CD4-positive, alpha-beta T cell (primary cell): ENCODE measurements around the gene TMPRSS7. TPM values are rescaled to one million over a fixed set of nuclear protein-coding genes. Genes with fewer than 3 reads are reported as not detected.
A peak's percentile ranks its signal among the peaks of the same experiment; 100 is the strongest.

Experiments
- ATAC-seq: fragments of 200-7000 bp; cut with Tn5 transposase; one replicate; pipeline ENCODE4 v1.10.0; 2022; ENCODE audit warnings: mild to moderate bottlenecking; ENCODE audit not compliant: poor library complexity
- CTCF ChIA-PET: fragments of 350-600 bp; sonication (Branson Sonifier 250); formaldehyde crosslinking; loops from one replicate; lab custom pipeline; 2021; ENCODE audit warnings: antibody characterized with exemption, inconsistent platforms; lab: Charles Lee
- POLR2A ChIA-PET: fragments of 350-600 bp; sonication (Branson Sonifier 250); formaldehyde crosslinking; loops from one replicate; lab custom pipeline; 2021; ENCODE audit warnings: antibody characterized with exemption, inconsistent platforms; lab: Charles Lee
- DNase-seq, 14 experiments: peaks; one replicate each; pipeline ENCODE4 v3.0.0-alpha.2; 2013 to 2020; ENCODE audit warnings: mixed read lengths in 2 of 14
- H3K27ac ChIP-seq, 2 donors: one replicate each; pipeline versions ENCODE4 v1.5.1 to v1.7.0; 2013; ENCODE audit warnings: low read length in 2 of 2, low read depth in 1 of 2, mild to moderate bottlenecking in 1 of 2
- H3K27me3 ChIP-seq, 2 experiments: 1 replicate in 1 of 2; 2 replicates in 1 of 2; pipeline versions ENCODE4 v1.6.1 to v1.7.0; 2013; ENCODE audit warnings: low read length in 2 of 2, control low read depth in 1 of 2, mild to moderate bottlenecking in 1 of 2, moderate library complexity in 1 of 2; ENCODE audit not compliant: insufficient read depth in 2 of 2, control insufficient read depth in 1 of 2
- H3K36me3 ChIP-seq: one replicate; pipeline ENCODE4 v1.6.1; 2013; ENCODE audit warnings: low read length, control low read depth; ENCODE audit not compliant: insufficient read depth
- H3K4me1 ChIP-seq: one replicate; pipeline ENCODE4 v1.6.1; 2013; ENCODE audit warnings: low read length, control low read depth; ENCODE audit not compliant: insufficient read depth
- H3K4me3 ChIP-seq: one replicate; pipeline ENCODE4 v1.5.1; 2013; ENCODE audit warnings: mild to moderate bottlenecking, low read length, moderate library complexity
- H3K9me3 ChIP-seq, 2 experiments: 1 replicate in 1 of 2; 2 replicates in 1 of 2; pipeline versions ENCODE4 v1.6.1 to v1.7.0; 2013; ENCODE audit warnings: low read length in 2 of 2, mild to moderate bottlenecking in 2 of 2, control low read depth in 1 of 2, moderate library complexity in 1 of 2; ENCODE audit not compliant: control insufficient read depth in 1 of 2, insufficient read depth in 1 of 2
- H3K27ac Mint-ChIP-seq: one replicate; pipeline ENCODE4 v1.8.0; 2020; ENCODE audit warnings: mixed read lengths
- H3K27me3 Mint-ChIP-seq: one replicate; pipeline ENCODE4 v1.8.0; 2021; ENCODE audit warnings: mixed read lengths
- H3K36me3 Mint-ChIP-seq: one replicate; pipeline ENCODE4 v1.8.0; 2021; ENCODE audit warnings: low read depth, mixed read lengths
- H3K4me1 Mint-ChIP-seq: one replicate; pipeline ENCODE4 v1.8.0; 2021; ENCODE audit warnings: low read depth, mixed read lengths
- H3K4me3 Mint-ChIP-seq: one replicate; pipeline ENCODE4 v1.8.0; 2020; ENCODE audit warnings: mild to moderate bottlenecking, mixed read lengths
- H3K9me3 Mint-ChIP-seq: one replicate; pipeline ENCODE4 v1.8.0; 2020; ENCODE audit warnings: mixed read lengths
- CTCF ChIP-seq: fragments of 200-600 bp; IDR thresholded peaks from one replicate; pipeline ENCODE4 v1.8.0; 2022; ENCODE audit warnings: antibody characterized with exemption, mild to moderate bottlenecking
- intact Hi-C, 2 experiments: fragments of 100-400 bp; cut with DNase I in 1 of 2; cut with micrococcal nuclease in 1 of 2; formaldehyde crosslinking; loops; one replicate each; pipeline versions ENCODE4 v1.15.1 to v1.9.0; 2023 to 2025; cut with DNase I, micrococcal nuclease
- total RNA-seq, 174 experiments: library from RNA in 2 of 174; stranded (reverse) in 2 of 174; gene quantifications; one replicate each; pipeline ENCODE4 v1.2.3 and lab custom pipeline; 2021 to 2026

Gene TMPRSS7
- total RNA-seq, 2 experiments from 2014 or later: 0.14 TPM; not detected in 1

- intact Hi-C loops: no loop called here
- TF ChIP-seq CTCF: no peak
- no peak overlapping the region for H3K4me3 Mint-ChIP-seq
- no peaks in the 10 kb centered on the region for H3K9me3 Mint-ChIP-seq
- peaks cover 5% of the 10 kb centered on the region for H3K36me3 Mint-ChIP-seq
- Histone ChIP-seq H3K9me3 (no peaks in the 10 kb centered on the region), H3K36me3 (no peaks in the 10 kb centered on the region), H3K4me1 (peaks cover 4% of the 10 kb centered on the region), H3K27me3 (no peaks in the 10 kb centered on the region), H3K4me3 (no peak overlapping the region), H3K27ac (no peak overlapping the region)
- H3K27ac Mint-ChIP-seq: no peak overlapping the region
- CTCF ChIA-PET: no interaction called here
- POLR2A ChIA-PET: no interaction called here
- H3K4me1 Mint-ChIP-seq: peaks cover 6% of the 10 kb centered on the region
- DNase-seq (no peak), ATAC-seq (no peak)
- H3K27me3 Mint-ChIP-seq: no peaks in the 10 kb centered on the region
These were observed 74.8 kb downstream of the TMPRSS7 start for GRCh38 chr3:112109322-112109721.

DNA sequence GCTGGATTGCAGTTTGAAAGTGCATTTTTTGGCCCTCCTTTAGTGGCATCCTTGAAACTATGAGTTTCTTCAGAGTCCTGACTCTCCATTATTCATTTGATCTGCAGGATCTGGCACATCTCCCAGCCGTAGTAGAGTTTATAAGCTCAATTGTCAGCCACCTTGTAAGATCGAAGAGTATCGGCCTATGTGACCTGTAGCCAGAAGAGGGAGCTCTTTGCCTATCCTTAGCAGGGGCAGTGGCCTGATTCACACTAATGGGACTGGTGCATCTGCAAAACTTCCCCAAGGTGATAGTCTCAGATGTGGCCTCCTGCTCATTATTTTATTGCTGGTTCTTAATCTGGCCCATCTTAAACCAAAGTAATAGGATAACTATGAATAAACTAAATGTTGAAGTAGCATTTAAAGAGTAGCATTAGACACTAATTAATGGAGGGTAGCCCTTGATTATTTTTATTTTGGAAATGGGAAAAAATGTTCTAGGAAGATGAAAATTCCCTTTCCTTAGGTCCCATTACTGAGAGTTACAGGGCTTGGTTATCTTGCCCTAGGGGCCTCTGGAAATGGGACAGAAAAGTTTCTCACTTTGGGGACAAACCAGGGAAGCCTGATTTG, 77.4 kb downstream of the TMPRSS7 start:
- H3K9me3 Mint-ChIP-seq: no peaks in the 10 kb centered on the region
- Histone ChIP-seq H3K4me1 (peaks cover 4% of the 10 kb centered on the region), H3K27me3 (no peaks in the 10 kb centered on the region), H3K4me3 (no peak overlapping the region), H3K36me3 (no peaks in the 10 kb centered on the region), H3K27ac (no peak overlapping the region), H3K9me3 (no peaks in the 10 kb centered on the region)
- DNase-seq (peak; percentile 40 to 86 (median 54)), ATAC-seq (peak; percentile 98)
- TF ChIP-seq CTCF: peak; percentile 91
- intact Hi-C loops: loop anchor here (1.0 to 5.0 kb wide), 8 partner anchors 25 to 419 kb away; partner anchors contain the start of gene SLC9C1 (in 1 of the 2)
- CTCF ChIA-PET: interaction anchor here (0.5 to 1.6 kb wide), 23 partner anchors 8 to 408 kb away, joined by 3 to 15 read pairs (median 4); partner anchors contain the start of gene SLC9C1
- no peak overlapping the region for H3K4me3 Mint-ChIP-seq
- H3K27ac Mint-ChIP-seq: no peak overlapping the region
- no peaks in the 10 kb centered on the region for H3K27me3 Mint-ChIP-seq
- POLR2A ChIA-PET: interaction anchor here (0.5 to 1.4 kb wide), 13 partner anchors 8 to 450 kb away, joined by 3 to 9 read pairs (median 3); partner anchors contain the start of genes ATG3 and SLC35A5
- H3K36me3 Mint-ChIP-seq: peaks cover 10% of the 10 kb centered on the region
- peaks cover 14% of the 10 kb centered on the region for H3K4me1 Mint-ChIP-seq

DNA sequence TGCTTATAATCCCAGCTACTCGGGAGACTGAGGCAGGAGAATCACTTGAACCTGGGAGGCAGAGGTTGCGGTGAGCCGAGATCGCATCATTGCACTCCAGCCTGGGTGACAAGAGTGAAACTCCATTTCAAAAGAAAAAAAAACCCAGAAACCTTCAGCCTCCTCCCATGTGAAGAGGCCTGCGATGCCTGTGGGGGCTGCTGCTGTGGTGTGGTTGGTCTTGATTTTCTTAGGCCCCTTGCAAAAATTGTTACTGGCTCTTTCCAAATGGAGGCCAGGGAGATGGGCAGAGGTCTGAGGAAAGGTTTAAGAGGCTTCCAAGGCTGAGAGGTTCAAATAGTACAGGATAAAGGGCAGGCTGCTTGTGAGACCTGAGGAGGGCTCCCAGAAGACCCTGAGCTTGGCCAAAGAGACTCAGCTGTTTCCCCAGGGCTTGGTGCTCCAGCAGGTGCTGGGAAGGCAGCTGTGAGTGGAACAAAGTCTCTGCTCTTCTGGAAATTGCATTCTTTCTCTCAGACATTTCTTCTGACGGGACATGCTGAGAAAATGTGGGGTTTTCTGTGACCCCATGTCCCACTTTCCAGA, 80.1 kb downstream of the TMPRSS7 start:
- POLR2A ChIA-PET: interaction anchor here (1.2 kb wide), 1 partner anchor 14 kb away, joined by 3 read pairs; no protein-coding TSS in a partner anchor

More for the DNA sequence above, 80.1 kb downstream of the TMPRSS7 start:
- no peak for TF ChIP-seq CTCF
- no peaks in the 10 kb centered on the region for H3K27me3 ChIP-seq
- no peak for ATAC-seq
- Mint-ChIP-seq H3K36me3 (peaks cover 6% of the 10 kb centered on the region), H3K4me3 (no peak overlapping the region), H3K27ac (no peak overlapping the region), H3K9me3 (no peaks in the 10 kb centered on the region), H3K4me1 (peaks cover 39% of the 10 kb centered on the region), H3K27me3 (no peaks in the 10 kb centered on the region)
- H3K27ac ChIP-seq: no peak overlapping the region
- H3K36me3 ChIP-seq: no peaks in the 10 kb centered on the region
- H3K4me1 ChIP-seq: peaks cover 6% of the 10 kb centered on the region
- no peak for DNase-seq
- CTCF ChIA-PET: no interaction called here
- H3K4me3 ChIP-seq: no peak overlapping the region
- intact Hi-C loops: loop anchor here in 1 of 2 experiments (5.0 kb wide), 1 partner anchor 178 kb away; the partner anchor contains the start of gene SLC9C1
- no peaks in the 10 kb centered on the region for H3K9me3 ChIP-seq
